Peyer's patch (tissue), 4 donors: ENCODE measurements around the gene FBXW7. TPM values are rescaled to one million over a fixed set of nuclear protein-coding genes. Genes with fewer than 3 reads are reported as not detected.

Source experiments
- DNase-seq, 3 donors: peaks; one replicate each; pipeline ENCODE4 v3.0.0-alpha.2; 2017 to 2019
- H3K27ac ChIP-seq, 4 donors: fragments of 200-600 bp; sonication (generic); one replicate each; pipeline ENCODE4 v1.5.1; 2016 to 2019
- H3K27me3 ChIP-seq, 2 donors: fragments of 200-600 bp; sonication (generic); one replicate each; pipeline ENCODE4 v1.5.1; 2019
- H3K36me3 ChIP-seq, 3 donors: fragments of 200-600 bp; sonication (generic); one replicate each; pipeline ENCODE4 v1.5.1; 2016 to 2019
- H3K4me1 ChIP-seq, 4 donors: fragments of 200-600 bp; sonication (generic); one replicate each; pipeline ENCODE4 v1.5.1; 2016 to 2019
- H3K4me3 ChIP-seq, 4 donors: fragments of 200-600 bp; sonication (generic); 1 replicate in 3 of 4; 2 replicates in 1 of 4; pipeline ENCODE4 v1.5.1; 2016 to 2019; ENCODE audit warnings: mild to moderate bottlenecking in 1 of 4
- H3K9me3 ChIP-seq, 4 donors: fragments of 200-600 bp; sonication (generic); one replicate each; pipeline ENCODE4 v1.5.1; 2016 to 2019; ENCODE audit warnings: mild to moderate bottlenecking in 1 of 4
- POLR2A ChIP-seq, 2 donors: fragments of 450-650 bp; IDR thresholded peaks; one replicate each; pipeline ENCODE4 v1.5.1; 2017; ENCODE audit warnings: antibody characterized with exemption in 2 of 2, mild to moderate bottlenecking in 2 of 2, moderate library complexity in 2 of 2
- total RNA-seq, 4 donors: library from RNA; depleted of rRNA; stranded (reverse); fragments of >200 nt; gene quantifications; one replicate each; pipeline ENCODE4 v1.1.0, GENCODE V29; 2016
- TF ChIP-seq, protein P1 (sequence below), 6 experiments: fragments of 450-650 bp in 4 of 6; fragments of 200-600 bp in 2 of 6; sonication (generic) in 1 of 6; IDR thresholded peaks; one replicate each; pipeline ENCODE4 v1.5.1; 2017 to 2019; ENCODE audit warnings: antibody characterized with exemption in 6 of 6, mild to moderate bottlenecking in 3 of 6, moderate library complexity in 1 of 6

Gene FBXW7
- total RNA-seq, 4 donors from 2014 or later: 33.4 to 120 (median 43.0) TPM

DNA sequence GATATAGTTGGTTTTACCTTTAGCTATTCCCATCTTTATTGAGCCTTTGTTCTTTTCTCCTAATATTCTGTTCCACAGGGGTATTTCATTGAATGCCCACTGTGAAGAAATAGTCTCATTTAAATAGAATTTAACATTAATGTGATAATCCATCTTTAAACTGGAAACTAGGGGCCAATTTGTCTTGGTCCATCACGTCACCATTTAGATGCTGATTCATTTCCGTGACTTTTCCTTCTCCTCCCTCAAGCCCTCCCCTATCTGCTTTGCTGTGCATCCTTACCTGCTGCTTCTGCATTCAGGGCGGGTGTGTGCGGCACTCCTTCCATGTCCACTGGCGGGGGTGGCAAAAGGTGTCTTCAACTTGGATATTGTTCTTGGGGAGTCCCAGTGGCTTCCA, 241.1 kb downstream of the FBXW7 start:
- no peaks in the 10 kb centered on the region for H3K4me1 ChIP-seq
- no peak overlapping the region for H3K27ac ChIP-seq
- no peak overlapping the region for H3K4me3 ChIP-seq
- DNase-seq: no peak
- no peak for TF ChIP-seq POLR2A (IDR thresholded peaks at IDR 0.05)
- TF ChIP-seq, protein P1, sequence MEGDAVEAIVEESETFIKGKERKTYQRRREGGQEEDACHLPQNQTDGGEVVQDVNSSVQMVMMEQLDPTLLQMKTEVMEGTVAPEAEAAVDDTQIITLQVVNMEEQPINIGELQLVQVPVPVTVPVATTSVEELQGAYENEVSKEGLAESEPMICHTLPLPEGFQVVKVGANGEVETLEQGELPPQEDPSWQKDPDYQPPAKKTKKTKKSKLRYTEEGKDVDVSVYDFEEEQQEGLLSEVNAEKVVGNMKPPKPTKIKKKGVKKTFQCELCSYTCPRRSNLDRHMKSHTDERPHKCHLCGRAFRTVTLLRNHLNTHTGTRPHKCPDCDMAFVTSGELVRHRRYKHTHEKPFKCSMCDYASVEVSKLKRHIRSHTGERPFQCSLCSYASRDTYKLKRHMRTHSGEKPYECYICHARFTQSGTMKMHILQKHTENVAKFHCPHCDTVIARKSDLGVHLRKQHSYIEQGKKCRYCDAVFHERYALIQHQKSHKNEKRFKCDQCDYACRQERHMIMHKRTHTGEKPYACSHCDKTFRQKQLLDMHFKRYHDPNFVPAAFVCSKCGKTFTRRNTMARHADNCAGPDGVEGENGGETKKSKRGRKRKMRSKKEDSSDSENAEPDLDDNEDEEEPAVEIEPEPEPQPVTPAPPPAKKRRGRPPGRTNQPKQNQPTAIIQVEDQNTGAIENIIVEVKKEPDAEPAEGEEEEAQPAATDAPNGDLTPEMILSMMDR (IDR thresholded peaks at IDR 0.05): no peak
- H3K27me3 ChIP-seq: no peaks in the 10 kb centered on the region
- H3K9me3 ChIP-seq: no peaks in the 10 kb centered on the region
- H3K36me3 ChIP-seq: no peaks in the 10 kb centered on the region

DNA sequence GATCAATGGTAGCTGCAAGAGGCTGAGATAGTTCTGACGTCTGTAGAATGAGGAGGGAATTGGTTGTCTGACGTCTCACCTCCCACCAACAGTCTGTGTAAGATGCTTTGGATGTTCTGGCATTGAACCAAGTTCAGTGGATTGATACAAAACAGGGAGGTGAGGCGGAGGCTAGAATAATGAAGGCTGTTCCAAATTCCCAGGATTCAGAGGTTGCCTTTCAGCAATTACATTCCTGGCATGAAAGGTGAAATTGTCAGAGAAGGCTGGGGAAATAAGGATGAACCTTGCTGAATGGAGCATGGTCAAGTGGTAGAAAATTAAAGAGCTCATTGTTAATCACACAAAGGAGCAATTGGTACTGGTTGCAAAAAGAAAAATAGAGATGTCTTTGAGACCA, 241.6 kb downstream of the FBXW7 start:
- no peaks in the 10 kb centered on the region for H3K4me1 ChIP-seq
- H3K4me3 ChIP-seq: no peak overlapping the region
- H3K9me3 ChIP-seq: no peaks in the 10 kb centered on the region
- DNase-seq: no peak
- no peak overlapping the region for H3K27ac ChIP-seq
- TF ChIP-seq POLR2A (IDR thresholded peaks at IDR 0.05): no peak
- TF ChIP-seq, protein P1 (IDR thresholded peaks at IDR 0.05): no peak
- H3K27me3 ChIP-seq: no peaks in the 10 kb centered on the region
- H3K36me3 ChIP-seq: no peaks in the 10 kb centered on the region

GRCh38 chr4:152293527-152293926, 242.4 kb downstream of the FBXW7 start:
- TF ChIP-seq POLR2A (IDR thresholded peaks at IDR 0.05): no peak
- Histone ChIP-seq H3K27ac (no peak overlapping the region), H3K9me3 (no peaks in the 10 kb centered on the region), H3K27me3 (no peaks in the 10 kb centered on the region), H3K4me3 (no peak overlapping the region), H3K36me3 (no peaks in the 10 kb centered on the region), H3K4me1 (no peaks in the 10 kb centered on the region)
- DNase-seq: no peak

DNA sequence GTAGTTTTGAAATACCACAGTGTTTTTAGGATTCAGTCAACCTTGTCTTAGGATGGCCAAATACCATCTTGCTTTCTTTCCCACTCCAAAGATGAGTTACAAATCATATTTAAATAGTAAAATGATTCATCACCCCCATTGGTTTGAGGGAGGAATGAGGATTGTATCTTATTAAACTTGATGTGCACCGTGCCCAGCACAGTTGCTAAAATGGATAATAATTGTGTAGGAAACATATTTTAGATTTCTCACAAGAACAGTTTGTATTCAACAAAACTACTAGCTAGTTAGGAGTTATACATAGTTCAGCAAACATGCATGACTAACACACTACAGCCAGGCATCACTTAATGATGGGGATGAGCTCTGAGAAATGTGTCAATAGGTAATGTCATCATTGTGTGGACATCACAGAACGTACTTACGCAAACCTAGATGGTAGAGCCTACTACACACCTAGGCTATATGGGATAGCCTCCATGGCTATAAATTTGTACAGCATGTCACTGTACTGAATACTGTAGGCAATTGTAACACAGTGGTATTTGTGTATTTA, 245.4 kb downstream of the FBXW7 start:
- H3K36me3 ChIP-seq: no peaks in the 10 kb centered on the region
- H3K27me3 ChIP-seq: no peaks in the 10 kb centered on the region
- TF ChIP-seq, protein P1 (IDR thresholded peaks at IDR 0.05): no peak
- TF ChIP-seq POLR2A (IDR thresholded peaks at IDR 0.05): no peak
- H3K4me1 ChIP-seq: no peaks in the 10 kb centered on the region
- H3K4me3 ChIP-seq: no peak overlapping the region
- H3K9me3 ChIP-seq: no peaks in the 10 kb centered on the region
- DNase-seq: no peak
- H3K27ac ChIP-seq: no peak overlapping the region

- Histone ChIP-seq H3K9me3 (no peaks in the 10 kb centered on the region), H3K36me3 (no peaks in the 10 kb centered on the region), H3K4me3 (no peak overlapping the region), H3K27ac (no peak overlapping the region), H3K27me3 (no peaks in the 10 kb centered on the region), H3K4me1 (no peaks in the 10 kb centered on the region)
- TF ChIP-seq POLR2A (IDR thresholded peaks at IDR 0.05): no peak
- TF ChIP-seq, protein P1 (IDR thresholded peaks at IDR 0.05): no peak
- no peak for DNase-seq
Observed at GRCh38 chr4:152289941-152290340, 246.0 kb downstream of the FBXW7 start.

GRCh38 chr4:152289541-152289940, 246.4 kb downstream of the FBXW7 start:
- no peak overlapping the region for H3K4me3 ChIP-seq
- no peaks in the 10 kb centered on the region for H3K4me1 ChIP-seq
- no peaks in the 10 kb centered on the region for H3K27me3 ChIP-seq
- no peak for TF ChIP-seq POLR2A (IDR thresholded peaks at IDR 0.05)
- TF ChIP-seq, protein P1 (IDR thresholded peaks at IDR 0.05): no peak
- no peaks in the 10 kb centered on the region for H3K36me3 ChIP-seq
- DNase-seq: no peak
- no peaks in the 10 kb centered on the region for H3K9me3 ChIP-seq
- H3K27ac ChIP-seq: no peak overlapping the region
